Superior temporal gyrus (tissue), 1 donor: ENCODE measurements around the gene BEGAIN.

Experiments
- DNase-seq: peaks from one replicate; pipeline ENCODE4 v3.0.0-alpha.2; 2016; ENCODE audit errors: extremely low spot score

The BEGAIN gene

GRCh38 chr14:100568164-100568997, 18.8 kb downstream of the BEGAIN start:
- no peak for DNase-seq

DNA sequence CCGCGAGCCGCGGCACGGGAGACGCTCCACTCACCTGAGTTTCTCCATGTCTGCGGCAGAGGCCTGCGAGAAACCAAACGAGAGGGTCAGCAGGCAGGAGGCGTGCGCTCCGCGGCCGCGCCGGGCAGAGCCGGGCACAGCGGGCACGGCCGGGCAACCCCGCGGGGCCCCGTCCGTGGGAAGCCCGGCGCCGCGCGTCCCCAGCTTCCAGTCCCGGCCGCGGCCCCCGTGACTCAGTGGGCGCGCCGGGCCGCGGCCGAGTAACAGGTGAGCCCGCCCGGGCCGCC, 19.4 kb downstream of the BEGAIN start:
- no peak for DNase-seq

DNA sequence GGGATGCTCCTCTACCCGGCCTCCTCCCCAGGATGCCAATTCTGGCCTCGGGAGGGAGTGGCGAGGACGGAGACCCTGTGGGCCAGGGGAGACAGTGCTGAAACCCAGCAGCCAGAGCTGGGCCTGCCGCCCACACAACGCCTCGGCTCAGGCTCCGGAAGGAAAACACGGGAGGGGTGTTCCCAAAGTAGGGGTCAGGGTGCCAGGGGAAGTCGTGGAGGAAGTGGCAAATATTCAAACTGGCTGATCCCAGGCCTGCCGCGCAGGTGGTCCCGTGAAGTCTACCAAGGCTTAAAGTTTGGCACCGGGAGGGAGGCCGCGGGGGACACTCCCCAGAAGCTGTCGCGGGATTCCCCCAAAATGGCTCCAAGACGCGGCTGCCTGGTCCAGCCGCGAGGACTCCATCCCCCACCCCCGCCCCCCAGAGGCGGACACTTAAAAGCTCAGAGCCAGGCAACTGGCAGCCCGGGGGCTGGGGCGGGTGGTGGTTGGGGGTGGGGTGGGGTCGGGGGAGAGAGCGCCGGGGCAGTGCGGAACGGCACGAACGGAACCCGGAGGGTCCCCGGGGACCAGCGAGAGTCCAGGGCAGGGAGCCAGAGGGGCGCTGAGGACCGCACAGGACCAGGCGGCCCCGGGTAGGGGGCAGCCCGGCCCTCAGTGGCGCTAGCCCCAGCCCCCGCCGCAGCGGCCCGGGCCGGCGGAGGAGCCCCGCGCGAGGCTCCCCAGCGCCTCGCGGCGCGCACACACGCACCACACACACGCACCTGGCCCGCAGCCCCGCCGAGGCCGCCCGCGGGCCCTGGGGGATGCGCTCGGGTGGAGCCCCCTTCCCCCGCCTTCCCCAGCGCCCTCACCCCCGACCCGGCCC, 20.0 kb downstream of the BEGAIN start:
- DNase-seq, result no peak

GRCh38 chr14:100566586-100566985, 20.6 kb downstream of the BEGAIN start:
- no peak for DNase-seq

DNA sequence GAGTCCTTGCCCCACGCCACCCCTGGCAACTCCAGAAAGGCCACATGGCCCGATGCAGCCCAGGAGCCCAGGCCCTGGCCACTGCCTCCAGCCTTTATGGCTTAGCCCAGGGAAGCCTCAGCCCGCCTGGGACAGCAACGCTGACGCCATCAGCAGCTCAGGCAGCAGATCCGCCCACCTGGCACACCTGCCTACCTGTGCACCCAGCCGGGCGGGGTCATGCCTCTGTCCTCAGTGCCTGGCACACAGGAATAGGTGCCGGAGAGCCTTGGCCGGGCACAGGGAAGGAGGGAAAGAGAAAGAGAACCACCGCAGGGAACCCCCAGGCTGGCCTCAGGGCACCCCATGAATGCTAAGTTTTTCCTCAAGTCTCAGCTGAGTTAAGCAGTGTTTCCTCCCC, 21.1 kb downstream of the BEGAIN start:
- DNase-seq, result no peak

DNA sequence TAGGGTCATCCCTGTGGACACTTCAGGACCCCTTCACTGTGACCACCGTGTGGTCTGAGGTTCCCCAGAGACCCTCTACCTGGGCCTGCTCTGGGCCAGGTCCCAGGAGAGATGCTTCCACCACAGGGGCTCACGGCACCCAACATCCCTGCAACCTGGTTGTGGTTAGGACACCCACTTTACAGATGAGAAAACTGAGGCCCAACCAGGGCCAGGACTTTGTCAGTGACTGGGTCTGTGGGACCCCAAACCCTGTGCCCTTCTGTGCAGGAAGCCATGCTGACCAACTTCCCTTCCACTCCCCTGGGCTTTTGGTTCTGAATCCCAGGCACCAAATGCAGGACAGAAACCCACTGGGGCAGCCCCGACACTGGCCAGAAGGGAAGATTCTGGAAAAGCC, 21.6 kb downstream of the BEGAIN start:
- no peak for DNase-seq

DNA sequence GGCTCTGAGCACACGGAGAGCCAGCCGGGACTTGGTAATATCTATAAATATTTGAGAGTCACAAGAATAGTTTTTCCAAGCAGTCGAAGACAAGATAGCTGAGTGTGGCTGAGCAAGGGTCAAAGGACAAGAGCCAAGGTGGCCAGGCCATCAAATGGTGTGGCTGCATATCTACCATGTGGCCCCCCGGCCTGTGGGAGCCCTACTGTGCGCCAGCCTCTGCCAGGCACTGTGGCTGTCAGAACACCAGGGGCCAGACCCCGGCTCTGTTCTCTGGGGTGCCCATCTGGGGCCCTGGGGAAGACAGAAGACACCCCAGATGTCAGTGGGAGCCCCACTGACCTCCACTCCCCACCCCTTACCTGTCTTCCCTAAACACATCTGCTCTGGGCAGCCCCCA, 22.7 kb downstream of the BEGAIN start:
- DNase-seq, result no peak

- DNase-seq, result no peak
Observed at GRCh38 chr14:100562751-100563150, 24.5 kb downstream of the BEGAIN start.

- no peak for DNase-seq
Observed at GRCh38 chr14:100561005-100561404, 26.2 kb downstream of the BEGAIN start.

DNA sequence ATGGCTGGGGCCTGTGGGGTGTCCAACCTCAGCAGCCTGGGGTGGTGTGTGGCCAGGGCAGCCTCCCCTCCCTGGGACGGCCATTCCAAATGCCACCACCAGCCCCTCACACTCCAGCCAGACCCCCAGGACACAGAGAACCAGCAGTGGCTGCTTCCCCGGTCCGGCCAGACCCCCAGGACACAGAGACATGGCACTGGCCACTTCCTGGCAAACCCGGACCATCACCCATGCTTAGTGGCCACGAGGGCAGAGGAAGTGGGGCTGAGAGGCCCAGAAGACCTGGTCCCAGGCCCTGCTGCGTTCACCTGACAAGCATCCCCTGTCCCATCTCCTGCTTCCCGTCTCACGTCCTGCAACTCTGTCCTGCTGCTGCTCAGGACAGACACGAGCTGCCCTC, 26.7 kb downstream of the BEGAIN start:
- no peak for DNase-seq

GRCh38 chr14:100559455-100559854, 27.8 kb downstream of the BEGAIN start:
- no peak for DNase-seq

DNA sequence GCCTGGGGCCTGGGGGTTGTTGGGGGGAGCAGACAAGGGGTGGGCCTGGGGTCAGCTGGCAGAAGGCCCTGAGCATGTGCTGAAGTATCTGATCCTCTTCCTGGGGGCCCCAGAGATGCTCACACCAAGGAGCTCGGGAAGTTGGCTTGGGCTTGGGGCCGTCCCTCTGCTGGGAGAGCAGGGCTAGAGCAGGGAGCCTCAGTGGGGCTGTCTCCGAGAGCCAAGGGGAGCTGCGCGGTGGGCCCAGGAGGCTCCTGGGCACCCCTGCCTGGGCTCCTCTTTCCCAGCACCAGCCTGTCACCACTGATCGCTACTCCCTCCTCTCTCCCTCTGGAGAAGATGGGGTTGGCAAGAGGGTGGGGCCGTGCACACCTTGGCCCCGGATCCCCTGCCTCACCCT, 28.3 kb downstream of the BEGAIN start:
- DNase-seq, result no peak

- no peak for DNase-seq
Observed at GRCh38 chr14:100558226-100558625, 29.0 kb downstream of the BEGAIN start.

DNA sequence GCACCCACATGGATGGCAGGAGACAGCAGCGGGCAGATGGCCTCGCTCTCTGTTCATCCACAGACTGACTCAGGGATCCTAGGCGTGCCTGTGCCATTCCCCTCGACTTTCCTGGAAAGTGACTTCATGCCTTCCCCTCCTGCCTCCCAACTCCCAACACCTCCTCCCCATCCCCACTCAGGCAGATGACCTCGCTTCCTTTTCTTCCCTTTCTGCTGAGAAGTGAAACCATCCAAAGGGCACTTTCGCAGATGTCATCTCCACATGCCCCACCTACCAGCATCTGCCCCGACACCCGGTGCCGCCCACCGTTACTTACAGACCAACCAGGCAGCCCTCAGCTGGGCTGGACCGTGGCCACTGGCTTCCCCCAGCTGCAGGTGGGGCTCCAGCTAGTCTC, 29.6 kb downstream of the BEGAIN start:
- DNase-seq, result no peak

GRCh38 chr14:100556936-100557505, 30.2 kb downstream of the BEGAIN start:
- DNase-seq, result no peak

DNA sequence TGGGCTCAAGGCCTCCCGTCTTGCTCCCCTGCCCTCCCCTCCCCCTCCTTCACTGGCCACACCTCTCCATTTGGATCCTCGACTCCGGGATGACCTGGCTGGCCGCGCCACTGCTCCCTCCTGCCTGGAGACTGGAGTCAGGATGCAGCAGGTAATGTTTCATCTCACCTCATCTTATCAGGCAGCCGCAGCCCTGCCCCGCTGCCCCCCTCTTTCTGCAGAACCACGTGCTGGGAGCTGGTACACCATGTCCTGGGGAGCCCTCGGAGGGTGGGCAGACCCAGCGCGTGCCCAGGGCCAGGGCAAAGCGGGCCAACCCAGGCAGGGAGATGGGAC, 31.1 kb downstream of the BEGAIN start:
- DNase-seq, result no peak

- DNase-seq, result no peak
Observed at GRCh38 chr14:100555436-100556139, 31.6 kb downstream of the BEGAIN start.

DNA sequence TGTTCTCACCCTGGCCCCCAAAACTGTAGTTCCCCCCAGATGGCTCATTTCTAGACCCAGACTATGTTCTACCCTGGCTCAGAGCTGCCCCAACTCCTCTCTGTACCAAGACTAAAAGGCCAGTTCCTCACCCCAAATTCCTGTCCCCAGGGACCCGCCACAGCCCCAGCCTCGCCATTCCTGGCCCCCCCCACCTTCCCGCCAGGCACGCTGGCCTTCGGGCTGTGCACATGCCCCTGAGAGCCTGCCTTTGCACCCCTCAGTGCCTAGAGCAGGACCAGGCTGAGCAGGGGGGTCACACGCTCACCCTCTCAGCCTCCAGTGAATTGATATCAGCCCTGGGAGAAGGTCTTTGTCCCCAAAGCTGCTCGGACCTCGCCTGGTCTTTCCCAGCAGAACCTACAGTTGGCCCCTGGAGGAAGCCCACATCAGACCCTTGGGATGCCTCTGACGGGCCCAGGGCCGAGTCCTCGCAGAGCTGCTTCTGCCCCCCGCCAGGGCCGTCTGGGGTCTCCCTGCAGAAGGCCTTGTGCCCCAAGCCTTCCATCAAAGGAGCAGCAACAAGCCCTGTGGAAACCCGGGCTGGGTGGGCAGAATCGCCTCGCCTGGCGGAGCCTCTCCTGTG, 32.4 kb downstream of the BEGAIN start:
- DNase-seq, result no peak

DNA sequence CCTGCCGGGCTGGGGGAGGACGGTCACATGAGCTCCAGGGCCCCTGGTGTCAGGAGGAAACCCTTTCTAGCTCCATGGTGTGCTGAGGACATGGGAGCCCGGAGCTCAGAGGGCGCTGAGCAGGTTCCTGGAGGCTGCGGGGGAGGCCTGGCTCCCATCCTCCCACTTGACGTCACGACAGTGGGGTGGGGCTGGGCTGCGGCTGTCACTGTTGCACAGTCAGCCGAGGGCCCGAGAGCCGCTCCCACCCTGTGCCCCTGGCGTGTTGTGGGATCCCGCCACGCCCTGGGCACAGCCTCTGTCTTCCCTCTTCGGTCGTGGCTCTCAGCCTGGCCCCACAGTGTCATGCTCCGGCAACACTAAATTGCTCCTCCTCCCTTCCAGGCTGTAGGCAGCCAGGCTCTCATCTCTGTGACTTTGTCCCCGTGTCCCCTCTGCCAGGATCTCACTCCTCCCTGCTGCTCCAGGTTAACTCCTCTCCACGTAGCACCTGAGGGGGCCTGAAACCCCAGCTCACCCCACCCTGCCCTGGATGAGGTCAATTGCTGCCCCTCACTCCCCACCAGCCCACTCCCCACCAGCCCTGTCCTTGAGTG, 33.0 kb downstream of the BEGAIN start:
- no peak for DNase-seq

- DNase-seq, result no peak
Observed at GRCh38 chr14:100553471-100553870, 33.7 kb downstream of the BEGAIN start.

DNA sequence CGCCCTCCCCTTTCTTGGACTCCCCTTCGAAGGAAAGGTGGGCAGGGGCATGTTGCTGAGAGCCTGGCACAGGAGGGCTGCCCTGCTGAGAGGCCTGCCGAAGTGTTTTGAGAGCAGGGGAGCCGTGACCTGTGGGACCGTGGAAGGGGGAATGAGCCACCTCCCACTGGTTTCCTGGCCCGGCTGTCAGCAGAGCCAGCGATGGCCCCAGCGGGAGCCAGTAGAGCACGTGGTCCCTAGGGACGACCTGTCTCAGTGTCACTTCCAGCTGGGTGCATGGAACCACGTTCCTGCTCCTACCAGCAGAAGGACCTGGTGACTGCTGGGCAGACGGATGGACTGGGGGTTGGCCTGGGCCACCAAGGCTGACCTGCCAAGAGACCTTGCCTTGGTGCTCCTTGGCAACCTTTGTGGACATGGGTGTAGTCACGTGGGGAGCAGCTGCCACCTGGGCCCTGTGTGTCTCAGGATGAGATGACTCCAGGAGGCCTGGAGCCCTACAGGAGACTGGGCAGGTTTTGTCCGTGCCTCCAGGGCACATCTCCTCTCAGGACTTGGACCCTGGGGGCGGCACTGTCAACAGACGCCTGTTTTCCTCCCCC, 34.6 kb downstream of the BEGAIN start:
- no peak for DNase-seq
